Limb (tissue), 2 donors: ENCODE results near the gene OTOS.

ENCODE experiments used
- DNase-seq, 2 donors: peaks; one replicate each; pipeline ENCODE4 v3.0.0-alpha.2; 2016; ENCODE audit errors: extremely low spot score in 2 of 2

The OTOS gene

DNA sequence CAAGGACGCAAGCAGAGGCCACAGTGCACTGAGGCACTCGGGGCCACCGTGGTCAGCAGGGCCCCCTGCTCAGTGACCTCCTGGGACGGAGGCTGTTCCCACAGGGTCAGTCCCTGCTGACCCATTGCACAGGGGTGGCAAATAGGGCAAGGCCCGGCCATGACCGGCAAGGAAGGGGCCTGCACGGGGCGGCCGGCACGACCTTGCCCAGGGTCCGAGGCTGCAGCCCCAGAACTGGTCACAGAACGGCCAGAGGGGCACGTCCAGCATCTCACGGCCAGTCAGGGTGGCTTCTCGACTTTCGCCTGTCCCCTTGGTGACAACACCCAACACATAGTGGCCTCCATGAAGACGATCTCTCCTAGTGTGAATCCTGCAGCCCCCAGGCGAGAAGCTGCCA lies 27.6 kb upstream of the OTOS start:
- DNase-seq = no peak

DNA sequence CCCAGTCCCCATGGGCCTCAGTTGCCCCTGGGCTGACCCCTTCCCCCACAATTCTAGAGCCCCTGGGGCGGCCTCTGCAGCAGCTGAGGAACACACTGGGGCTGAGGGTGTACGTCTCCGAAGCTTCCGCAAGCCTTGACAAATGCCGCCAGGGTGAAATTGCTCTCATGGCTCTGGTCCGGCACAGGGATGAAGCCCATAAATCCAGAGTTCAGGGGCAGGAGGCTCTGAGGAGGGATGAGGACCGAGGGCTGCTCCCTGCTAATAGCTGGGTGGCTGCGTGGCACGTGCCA lies 27.1 kb upstream of the OTOS start:
- no peak for DNase-seq

DNA sequence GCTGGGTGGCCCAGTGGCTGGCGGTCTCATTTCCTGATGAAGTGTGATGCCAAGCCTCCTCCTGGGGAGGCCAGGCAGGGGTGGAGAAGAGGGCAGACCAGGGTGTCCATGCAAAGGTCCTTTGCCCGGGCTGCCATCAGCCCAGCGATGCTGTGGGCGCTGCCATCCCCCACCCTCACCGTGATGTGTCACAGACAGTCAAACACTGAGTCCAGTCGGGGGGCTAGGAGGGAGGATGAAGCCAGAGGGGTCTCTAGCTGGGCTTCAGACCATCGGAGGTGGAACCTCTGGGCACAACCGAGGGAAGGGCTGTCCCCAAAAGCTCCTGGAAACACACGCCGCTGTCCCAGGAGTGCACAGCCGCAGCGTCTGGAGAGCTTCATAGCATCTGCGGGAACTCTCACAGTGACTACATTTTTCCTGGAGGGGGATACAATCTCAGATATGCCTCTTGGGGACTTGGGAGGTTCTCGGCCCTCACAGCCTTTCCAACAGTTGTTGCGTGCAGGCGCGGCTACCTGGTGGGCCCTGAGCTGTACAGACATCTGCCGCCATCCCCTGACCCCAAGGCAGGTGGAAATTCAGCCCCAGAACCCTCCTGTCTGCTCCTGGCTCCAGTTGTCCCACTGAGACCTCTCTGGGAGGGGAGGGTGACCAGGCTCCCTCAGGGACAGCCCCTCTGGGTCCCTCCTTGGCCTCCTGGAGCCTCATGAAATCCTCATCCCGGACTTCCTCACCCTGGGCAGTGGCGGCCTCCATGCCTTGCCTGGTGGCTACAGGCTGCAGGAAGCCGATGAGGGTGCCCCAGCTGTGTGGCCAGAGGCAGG lies 26.5 kb upstream of the OTOS start:
- no peak for DNase-seq

DNA sequence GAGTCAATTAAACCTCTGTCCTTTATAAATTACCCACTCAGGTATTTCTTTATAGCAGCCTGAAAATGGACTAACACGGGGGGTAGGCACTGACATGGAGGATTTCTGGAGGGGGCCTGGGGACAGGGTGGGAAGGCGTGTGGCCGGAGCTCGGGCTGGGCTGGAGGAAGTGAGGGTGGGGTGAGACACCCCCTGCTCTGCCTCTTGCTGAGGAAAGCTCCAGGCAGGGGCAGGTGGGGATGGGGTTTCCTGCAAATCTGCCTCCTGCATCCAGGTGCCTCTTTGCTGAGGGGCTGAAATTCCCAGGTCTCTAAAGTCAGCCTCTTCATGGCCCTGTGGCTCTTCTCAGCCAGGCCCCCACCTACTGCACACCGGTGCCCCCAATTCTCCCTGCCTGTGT lies 25.7 kb upstream of the OTOS start:
- no peak for DNase-seq

DNA sequence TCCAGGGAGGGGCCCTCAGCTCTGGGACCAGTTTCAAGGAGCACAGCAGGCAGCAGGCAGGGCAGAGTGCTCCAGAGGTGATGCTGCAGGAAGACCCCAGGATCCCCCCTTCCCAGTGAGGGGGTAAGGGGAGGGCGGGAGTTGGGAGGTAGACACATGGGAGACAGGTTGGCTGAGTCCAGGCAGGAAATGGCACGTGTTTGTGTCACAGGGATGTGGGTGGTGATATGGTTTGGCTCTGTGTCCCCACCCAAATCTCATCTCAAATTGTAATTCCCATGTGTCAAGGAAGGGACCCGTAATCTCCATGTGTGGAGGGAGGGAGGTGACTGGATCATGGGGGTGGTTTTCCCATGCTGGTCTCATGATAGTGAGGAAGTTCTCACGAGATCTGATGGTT lies 25.2 kb upstream of the OTOS start:
- no peak for DNase-seq

DNA sequence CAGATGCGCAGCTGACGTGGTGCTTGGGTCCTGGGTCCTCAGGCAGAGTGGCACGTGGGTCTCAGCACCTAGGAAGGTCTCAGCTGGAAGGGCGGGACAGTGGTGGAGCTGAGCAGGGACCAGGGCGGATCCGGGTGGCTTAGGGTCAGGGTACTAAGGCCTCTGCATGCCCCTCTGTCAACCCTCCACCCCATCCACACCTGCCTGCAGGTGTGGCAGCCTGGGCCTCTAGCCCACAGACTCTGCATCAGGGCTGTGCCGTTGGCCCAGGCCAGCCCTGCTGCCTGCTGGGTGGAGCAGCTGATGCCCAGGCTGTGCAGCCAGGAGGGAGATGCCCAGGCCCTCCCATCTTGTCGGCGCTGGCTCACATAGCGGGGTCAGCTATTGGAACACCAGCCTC lies 24.6 kb upstream of the OTOS start:
- no peak for DNase-seq

DNA sequence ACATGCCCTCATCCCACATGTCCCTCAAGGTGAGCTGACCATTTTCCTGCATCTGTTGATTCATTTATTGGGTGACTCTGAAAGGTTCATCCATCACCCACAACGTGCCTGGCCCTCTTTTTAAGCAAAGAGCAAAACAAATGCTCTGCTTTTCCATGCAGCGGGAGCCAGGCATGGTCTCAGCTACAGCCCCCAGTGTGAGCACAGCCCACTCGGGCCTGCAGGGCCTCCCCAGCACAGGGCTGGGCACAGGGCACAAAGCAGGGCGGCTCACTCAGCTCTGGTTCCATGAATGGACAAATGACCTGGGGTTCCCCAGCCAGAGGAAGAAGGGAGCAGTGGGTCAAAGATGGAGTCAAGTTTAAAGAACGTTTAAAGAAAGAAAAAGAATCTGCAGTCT lies 24.1 kb upstream of the OTOS start:
- no peak for DNase-seq

DNA sequence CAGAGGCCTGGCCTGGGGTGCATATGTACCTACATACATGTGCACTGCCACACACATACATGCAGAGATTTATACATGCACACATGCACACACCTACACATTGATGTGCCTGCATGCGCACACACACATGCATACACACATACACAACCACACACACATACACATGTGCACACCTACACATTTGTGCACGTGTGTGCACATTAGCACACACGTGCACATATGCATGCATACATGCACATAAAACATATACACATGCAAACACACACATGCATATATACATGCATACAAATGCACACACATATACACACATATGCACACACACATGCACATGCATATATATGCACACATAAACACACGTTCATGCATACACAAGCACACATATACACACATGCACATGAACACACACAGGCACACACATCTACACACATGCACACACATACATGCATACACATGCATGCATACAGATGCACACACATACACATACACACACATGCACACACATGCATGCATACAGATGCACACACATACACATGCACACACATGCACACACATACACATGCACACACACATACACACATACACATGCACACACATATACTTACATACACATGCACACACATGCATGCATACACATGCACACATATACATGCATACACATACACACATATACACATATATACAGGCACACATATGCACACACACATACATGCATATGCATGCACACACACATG lies 23.6 kb upstream of the OTOS start:
- DNase-seq = no peak

DNA sequence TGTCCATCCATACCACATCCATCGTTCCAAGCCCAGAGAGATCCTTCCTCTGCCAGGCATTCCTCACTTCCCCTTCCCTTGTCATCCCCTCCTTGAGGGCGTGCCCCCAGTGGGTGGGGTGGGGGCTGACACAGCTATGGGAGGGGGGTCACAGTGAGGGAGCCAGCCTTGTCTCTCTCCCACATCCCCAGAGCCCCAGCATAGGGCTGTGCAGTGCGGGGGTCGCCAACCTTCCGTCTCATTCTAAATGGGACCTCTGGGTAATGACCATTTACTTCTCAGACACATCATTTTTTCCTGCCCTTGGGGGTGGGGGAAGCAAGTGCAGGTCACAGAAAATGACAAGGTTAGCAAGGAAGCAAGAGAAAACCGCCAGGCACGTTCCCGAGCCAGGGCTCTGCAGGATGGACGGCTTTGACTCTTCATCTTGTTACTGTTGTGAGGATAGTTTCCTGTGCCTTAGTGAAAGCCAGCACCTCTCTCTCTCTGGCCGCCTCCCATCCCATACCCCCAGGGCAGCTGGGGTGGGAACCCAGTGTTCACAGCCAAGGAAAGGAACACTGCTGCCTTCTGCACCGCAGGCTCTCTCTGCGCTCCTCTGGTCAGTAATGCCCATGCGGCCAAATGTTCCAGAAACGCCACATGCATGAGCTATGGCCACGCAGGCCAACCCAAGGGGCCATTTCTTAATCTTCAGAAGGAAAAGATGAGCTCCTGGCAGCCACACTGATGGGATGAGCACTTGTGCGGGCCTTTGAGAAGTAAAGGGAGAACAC lies 22.7 kb upstream of the OTOS start:
- no peak for DNase-seq

DNA sequence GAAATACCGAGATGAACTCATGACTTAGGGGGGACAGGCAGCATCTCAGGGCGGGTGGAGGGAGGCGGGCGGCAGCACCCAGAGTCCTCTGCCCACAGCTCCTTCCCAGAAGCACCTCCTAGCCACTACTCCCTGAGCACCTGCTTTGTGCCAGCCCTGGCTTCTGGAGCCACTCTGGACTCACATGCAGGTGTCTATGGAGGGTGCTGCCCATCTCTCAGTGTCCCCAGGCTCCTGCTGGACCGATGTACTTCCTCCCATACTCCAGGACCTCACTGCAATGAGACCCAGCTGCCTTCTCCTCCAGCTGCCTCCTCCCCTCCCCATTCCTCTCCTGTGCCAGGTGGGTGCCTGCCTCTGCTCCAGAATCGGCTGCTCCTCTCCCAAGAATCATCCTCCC lies 22.1 kb upstream of the OTOS start:
- no peak for DNase-seq

DNA sequence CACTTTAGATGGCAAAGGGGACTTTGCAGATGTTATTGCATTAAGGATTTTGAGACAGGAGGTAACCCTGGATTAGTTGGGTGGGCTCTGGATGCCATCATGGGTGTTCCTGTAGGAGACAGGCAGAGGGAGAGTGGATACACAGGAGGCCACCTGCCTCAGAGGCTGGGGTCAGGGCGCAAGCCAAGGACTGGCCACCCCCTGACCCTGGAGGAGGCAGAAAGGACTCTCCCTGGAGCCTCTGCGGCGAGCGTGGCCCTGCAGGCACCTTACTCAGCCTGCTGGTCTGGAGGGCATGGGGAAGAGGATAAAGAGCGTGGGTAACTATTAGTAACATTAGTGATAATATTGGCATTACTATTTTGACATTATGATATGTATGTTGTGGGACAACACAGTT lies 21.6 kb upstream of the OTOS start:
- no peak for DNase-seq

DNA sequence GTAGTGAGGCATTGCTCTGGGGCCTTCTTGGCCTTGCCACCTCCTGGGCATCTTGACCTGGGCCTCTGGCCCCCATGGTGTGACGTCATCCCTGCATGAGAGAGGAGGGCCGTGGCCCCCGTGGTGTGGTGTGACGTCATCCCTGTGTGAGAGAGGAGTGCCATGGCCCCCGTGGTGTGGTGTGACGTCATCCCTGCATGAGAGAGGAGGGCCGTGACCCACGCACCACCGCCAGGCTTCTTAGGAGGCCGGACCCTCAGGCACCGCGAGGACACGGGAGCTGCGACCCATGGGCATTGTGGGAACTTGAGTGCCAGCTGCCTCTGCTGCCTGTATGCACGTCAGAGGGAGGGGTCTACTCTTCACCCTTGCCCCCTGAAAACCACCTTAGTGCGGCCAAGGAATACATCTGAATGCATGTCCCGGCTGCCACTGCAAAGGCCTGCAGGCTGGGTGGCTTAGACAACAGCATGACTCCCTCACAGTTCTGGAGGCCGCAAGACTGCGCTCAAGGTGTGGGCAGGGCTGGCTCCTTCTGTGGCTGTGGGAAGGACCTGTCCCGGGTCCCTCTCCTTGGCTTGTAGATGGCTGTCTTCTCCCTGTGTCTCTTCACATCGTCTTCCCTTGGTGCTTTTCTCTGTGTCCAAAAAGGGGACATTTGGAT lies 20.8 kb upstream of the OTOS start:
- no peak for DNase-seq

DNA sequence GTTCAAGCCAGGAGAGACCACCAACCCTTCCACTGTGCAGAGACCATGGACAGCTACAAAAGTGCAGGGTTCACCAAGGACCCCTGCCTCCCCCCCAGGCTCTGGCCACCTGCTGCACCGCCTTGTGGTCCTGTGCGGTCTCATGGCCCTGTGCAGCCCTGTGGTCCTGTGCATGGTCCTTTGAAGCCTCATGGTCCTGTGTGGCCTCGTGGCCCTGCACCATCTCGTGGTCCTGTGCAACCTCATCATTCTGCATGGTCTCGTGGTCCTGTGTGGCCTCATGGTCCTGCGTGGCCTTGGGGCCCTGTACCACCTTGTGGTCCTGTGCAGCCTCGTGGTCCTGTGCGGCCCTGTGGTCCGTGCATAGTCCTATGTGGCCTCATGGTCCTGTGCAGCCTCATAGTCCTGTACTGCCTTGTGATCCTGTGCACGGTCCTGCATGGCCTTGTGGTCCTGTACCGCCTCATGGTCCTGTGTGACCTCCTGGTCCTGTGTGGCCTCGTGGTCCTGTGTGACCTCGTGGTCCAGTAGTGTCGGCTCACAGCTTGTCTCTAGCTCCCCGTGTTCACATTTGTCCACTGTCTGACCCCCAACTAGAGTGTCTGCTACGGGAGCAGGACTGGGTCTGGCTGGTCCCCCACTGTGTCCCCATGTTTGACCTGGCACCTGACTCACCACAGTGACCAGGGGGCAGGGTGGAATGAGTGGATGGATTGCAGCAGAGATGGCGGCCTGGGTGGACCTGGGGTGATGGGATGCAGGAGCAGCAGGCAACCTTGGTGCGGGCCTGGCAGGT lies 20.0 kb upstream of the OTOS start:
- no peak for DNase-seq

DNA sequence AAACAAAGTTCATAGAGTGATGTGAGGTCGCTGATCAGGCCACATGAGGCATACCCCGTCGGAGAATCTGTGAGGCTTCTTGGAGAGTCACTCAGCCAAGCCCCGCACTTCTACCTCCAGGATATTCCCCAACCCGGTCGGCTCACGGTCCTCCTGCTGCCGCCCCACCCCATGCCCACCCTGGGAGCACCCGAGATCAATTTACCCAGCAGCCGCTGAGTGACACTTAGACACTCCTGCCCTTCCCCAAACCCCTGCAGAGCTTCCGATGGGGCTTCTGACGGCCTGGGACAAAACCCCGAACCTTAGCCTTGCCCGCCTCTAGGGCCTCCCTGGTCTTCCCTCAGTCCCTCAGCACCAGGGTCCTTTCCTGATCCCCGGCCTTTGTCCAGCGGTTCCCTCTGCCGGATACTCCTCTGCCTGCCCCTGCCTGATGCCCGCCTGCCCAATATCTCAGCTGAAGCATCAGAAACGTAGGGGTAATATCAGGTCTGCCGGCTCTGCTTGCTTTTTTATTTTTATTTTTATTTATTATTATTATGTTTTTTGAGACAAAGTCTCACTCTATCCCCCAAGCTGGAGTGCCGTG lies 18.9 kb upstream of the OTOS start:
- no peak for DNase-seq

DNA sequence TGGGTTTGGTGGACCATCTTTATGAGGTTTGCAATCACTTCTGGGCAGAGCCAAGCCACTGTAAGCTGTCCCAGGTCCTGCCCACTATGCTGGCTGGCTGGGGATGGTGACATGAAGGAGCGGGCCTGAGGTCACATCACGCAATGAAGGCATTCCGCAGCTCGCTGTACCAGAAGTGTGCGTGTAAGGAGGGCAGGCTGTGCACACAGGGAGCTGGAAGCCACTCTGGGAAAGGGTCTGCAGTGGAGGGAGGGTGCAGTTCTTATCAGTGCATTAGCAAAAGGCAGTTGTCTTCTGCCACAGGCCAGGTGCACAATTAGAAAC lies 16.7 kb upstream of the OTOS start:
- DNase-seq = no peak

DNA sequence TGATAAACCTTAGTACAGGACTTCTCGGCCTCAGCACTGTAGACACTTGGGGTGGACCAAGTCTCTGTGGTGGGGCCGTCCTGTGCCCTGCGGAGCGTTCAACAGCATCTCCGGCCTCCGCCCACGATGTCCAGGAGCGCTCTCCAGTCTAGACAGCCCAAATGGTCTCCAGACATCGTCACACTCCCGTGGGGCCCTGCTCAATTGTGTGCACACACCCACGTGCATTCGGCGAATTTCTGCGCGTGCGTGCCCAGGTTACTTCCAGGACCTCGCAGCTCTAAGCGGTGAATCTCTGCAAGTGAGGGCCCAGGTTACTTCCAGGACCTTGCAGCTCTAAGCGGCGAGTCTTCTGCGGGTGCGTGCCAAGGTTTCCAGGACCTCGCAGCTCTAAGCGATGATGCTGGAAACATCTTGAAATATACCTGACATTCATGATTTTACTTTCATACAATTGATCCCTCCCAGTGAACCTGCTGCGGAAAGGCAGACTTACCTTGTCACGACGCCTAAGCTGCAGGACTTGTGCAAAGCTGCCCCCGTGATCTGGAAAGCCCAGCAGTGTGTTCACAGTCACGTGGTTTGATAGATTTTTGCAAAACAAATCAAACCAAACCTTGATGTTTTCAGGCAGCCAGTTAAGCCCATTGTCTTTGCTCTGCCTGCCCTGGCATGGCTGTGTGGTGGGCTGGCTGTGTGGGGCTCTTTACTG lies 16.1 kb upstream of the OTOS start:
- no peak for DNase-seq

DNA sequence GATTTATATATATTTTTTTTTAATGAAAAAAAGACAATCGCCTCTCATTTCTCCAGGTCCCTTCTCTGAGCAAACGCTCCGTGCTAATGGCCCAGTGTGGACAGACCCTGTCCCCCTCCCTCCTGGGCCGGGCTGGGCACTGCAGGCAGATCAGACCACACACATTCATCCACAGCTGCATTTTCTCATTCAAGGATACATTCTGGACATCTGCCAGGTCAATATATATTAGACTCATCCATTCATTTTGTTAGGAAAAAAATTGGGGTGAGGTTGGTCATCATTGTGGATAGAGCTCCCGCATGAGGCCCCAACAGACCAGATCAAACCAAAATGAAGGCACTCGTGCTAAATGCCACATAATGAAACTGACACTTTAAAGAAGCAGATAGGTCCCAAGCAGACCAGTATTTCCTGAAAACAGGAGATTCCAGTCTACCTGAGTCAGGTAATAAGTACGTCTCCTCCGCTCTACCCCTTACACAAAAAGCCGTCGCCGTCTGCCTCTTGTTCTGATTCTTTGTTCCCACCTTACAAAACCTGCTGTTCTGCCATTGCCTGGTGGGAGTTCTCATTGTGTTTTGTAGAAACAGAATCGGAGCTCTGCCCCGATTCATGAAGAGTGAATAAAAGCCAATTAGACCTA lies 15.4 kb upstream of the OTOS start:
- no peak for DNase-seq

DNA sequence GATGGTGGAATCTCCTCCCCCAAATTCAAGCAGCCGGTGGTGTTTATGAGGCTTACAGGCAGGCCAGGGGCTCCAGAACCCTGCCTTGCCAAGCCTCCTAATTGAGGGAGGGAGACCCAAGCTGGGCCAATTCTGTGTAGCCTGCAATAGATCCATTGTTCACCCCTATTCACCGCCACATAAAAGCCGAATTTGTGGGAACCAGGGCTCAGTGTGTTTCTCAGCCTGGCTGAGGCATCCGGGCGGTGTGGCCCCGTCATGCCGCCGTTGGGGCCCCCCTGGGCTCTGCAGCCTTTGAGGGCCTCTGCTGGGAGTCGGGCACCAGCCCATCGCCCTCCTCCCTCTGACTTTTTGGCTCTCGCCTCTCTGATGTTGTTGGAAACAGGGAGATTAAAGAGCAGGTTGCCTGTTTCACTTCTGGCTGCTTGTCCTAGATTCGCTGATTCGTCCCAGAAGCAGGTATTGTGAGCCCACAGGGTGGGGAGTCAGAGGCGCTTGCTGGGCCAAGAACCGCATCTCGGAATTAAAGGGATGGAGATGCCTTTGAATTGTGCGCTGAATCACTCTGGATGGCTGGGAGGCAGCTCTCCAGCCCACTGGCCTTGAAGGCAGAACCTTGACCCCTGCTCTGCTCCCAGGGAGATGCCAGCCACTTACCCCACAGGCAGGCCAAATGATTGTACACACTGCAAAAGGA lies 14.7 kb upstream of the OTOS start:
- peak in 1 of 2 donors; percentile 67 for DNase-seq

DNA sequence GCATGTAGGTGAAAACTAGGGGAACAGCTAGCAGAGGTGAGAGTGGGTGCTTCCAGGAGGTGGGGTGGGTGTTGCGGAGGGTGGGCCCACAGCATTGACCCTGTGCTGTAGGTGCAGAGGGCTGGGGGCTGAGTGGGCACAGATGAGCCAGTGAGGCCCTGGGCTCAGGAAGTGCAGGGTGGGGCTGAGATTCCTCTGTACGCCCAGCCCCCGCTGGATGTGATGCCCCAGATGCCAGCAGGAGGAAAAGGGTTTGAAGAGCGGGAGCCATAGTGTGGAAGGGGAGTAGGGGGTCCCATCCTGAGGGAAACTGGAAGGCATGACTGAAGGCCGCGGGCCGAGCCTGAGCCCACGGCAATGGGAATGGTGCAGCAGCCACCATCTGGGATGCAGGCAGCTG lies 14.1 kb upstream of the OTOS start:
- no peak for DNase-seq
